OCI-LY3 (cell line): ENCODE measurements around the gene TAS2R50.

Experiments
- EZH2phosphoT487 ChIP-seq: fragments of 200-600 bp; shearing (Covaris generic); IDR thresholded peaks from 2 replicates; pipeline ENCODE4 v1.6.1; 2018; ENCODE audit warnings: antibody characterized with exemption, mixed run types, low read depth
- TF ChIP-seq, protein P1 (sequence below): fragments of 200-600, 300-600 bp; sonication (generic); IDR thresholded peaks from 2 replicates; pipeline ENCODE4 v1.5.1; 2014; ENCODE audit warnings: antibody characterized with exemption, low read length, low read depth

DNA sequence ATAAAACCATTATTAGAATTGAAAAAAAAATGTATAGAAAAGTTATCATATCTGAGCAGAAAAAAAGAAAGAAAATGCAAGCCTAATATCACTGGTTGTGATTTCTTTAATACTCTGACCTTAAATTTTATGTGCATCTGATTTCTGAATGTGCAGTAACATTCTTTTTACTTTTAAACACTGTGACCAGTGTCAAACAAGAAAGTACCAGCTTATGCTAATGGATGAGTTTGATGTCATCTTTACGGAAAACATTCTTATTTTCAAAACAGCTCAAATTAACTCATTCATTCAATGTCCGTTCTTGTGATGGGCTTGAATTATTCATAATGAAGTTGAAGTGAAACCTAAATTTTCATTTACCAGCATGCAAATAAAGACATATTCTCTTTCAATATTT, at the start of gene TAS2R50:
- TF ChIP-seq, protein P1, sequence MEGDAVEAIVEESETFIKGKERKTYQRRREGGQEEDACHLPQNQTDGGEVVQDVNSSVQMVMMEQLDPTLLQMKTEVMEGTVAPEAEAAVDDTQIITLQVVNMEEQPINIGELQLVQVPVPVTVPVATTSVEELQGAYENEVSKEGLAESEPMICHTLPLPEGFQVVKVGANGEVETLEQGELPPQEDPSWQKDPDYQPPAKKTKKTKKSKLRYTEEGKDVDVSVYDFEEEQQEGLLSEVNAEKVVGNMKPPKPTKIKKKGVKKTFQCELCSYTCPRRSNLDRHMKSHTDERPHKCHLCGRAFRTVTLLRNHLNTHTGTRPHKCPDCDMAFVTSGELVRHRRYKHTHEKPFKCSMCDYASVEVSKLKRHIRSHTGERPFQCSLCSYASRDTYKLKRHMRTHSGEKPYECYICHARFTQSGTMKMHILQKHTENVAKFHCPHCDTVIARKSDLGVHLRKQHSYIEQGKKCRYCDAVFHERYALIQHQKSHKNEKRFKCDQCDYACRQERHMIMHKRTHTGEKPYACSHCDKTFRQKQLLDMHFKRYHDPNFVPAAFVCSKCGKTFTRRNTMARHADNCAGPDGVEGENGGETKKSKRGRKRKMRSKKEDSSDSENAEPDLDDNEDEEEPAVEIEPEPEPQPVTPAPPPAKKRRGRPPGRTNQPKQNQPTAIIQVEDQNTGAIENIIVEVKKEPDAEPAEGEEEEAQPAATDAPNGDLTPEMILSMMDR, result no peak
- no peak for TF ChIP-seq EZH2phosphoT487
